OCI-LY3 (cell line): Measurements from ENCODE around the gene ELMO1.

Source experiments
- EZH2phosphoT487 ChIP-seq: fragments of 200-600 bp; shearing (Covaris generic); IDR thresholded peaks from 2 replicates; pipeline ENCODE4 v1.6.1; 2018; ENCODE audit warnings: antibody characterized with exemption, mixed run types, low read depth
- TF ChIP-seq, protein P1 (sequence below): fragments of 200-600, 300-600 bp; sonication (generic); IDR thresholded peaks from 2 replicates; pipeline ENCODE4 v1.5.1; 2014; ENCODE audit warnings: antibody characterized with exemption, low read length, low read depth

GRCh38 chr7:36939816-36940215, 508.8 kb downstream of the ELMO1 start:
- TF ChIP-seq, protein P1, sequence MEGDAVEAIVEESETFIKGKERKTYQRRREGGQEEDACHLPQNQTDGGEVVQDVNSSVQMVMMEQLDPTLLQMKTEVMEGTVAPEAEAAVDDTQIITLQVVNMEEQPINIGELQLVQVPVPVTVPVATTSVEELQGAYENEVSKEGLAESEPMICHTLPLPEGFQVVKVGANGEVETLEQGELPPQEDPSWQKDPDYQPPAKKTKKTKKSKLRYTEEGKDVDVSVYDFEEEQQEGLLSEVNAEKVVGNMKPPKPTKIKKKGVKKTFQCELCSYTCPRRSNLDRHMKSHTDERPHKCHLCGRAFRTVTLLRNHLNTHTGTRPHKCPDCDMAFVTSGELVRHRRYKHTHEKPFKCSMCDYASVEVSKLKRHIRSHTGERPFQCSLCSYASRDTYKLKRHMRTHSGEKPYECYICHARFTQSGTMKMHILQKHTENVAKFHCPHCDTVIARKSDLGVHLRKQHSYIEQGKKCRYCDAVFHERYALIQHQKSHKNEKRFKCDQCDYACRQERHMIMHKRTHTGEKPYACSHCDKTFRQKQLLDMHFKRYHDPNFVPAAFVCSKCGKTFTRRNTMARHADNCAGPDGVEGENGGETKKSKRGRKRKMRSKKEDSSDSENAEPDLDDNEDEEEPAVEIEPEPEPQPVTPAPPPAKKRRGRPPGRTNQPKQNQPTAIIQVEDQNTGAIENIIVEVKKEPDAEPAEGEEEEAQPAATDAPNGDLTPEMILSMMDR = no peak
- no peak for TF ChIP-seq EZH2phosphoT487
